GM18511 (cell line): ENCODE data around the gene LSM3.

ENCODE experiments used
- ATAC-seq: cut with Tn5 transposase; IDR thresholded peaks from one replicate; pipeline ENCODE4 v1.9.1; 2021; ENCODE audit warnings: mild to moderate bottlenecking, moderate library complexity; ENCODE audit not compliant: unreplicated experiment

Gene LSM3

GRCh38 chr3:14236902-14237301 is 58.3 kb downstream of the LSM3 start:
- no peak for ATAC-seq

- ATAC-seq, result no peak
Measured at GRCh38 chr3:14237457-14237856, 58.8 kb downstream of the LSM3 start.

- ATAC-seq, result no peak
Measured at GRCh38 chr3:14238356-14238755, 59.7 kb downstream of the LSM3 start.

- no peak for ATAC-seq
Measured at GRCh38 chr3:14238930-14239329, 60.3 kb downstream of the LSM3 start.

- ATAC-seq, result no peak
Measured at GRCh38 chr3:14239940-14240339, 61.3 kb downstream of the LSM3 start.

- no peak for ATAC-seq
Measured at GRCh38 chr3:14240366-14240765, 61.7 kb downstream of the LSM3 start.

GRCh38 chr3:14241716-14242115 is 63.1 kb downstream of the LSM3 start:
- no peak for ATAC-seq

- no peak for ATAC-seq
Measured at GRCh38 chr3:14242490-14243311, 64.1 kb downstream of the LSM3 start.

- ATAC-seq, result no peak
Measured at GRCh38 chr3:14243782-14244181, 65.2 kb downstream of the LSM3 start.

- ATAC-seq, result no peak
Measured at GRCh38 chr3:14244521-14245247, 66.1 kb downstream of the LSM3 start.

GRCh38 chr3:14245248-14245639 is 66.6 kb downstream of the LSM3 start:
- ATAC-seq, result no peak

- ATAC-seq, result no peak
Measured at GRCh38 chr3:14245822-14246221, 67.2 kb downstream of the LSM3 start.

GRCh38 chr3:14246414-14246813 is 67.8 kb downstream of the LSM3 start:
- no peak for ATAC-seq

GRCh38 chr3:14248477-14248848 is 69.8 kb downstream of the LSM3 start:
- ATAC-seq, result no peak

- ATAC-seq, result no peak
Measured at GRCh38 chr3:14248849-14249523, 70.4 kb downstream of the LSM3 start.
